ENCODE measurements around the gene HMOX1. TPM values are rescaled to one million over a fixed set of nuclear protein-coding genes. Genes with fewer than 3 reads are reported as not detected.

The HMOX1 gene
- total and polyA plus RNA-seq, 2 of the 8 experiments (the other 6 are each of a cell fraction or from before 2014, with no cell fraction given) = 25.0 to 41.6 TPM

DNA sequence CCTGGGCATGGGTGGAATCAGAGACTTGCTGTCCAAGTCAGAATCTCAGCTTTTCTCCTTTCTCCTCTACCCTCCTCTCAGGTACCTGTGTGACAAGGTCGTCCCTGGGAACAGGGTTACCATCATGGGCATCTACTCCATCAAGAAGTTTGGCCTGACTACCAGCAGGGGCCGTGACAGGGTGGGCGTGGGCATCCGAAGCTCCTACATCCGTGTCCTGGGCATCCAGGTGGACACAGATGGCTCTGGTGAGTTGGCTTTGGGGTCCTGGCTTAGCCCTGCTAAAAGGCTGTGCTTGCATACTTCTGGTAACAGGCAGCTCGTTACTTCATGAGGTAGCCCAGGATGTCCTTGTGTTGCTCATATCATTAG lies 29.8 kb downstream of the HMOX1 start:
- Histone ChIP-seq H3K23ac (ENCODE audit: insufficient read length) (no peak overlapping the region), H4K5ac (ENCODE audit: insufficient read length, low read depth, low read length) (no peak overlapping the region), H2AFZ (ENCODE audit: low read length) (no peak overlapping the region), H3K36me3 (ENCODE audit: control insufficient read depth in 2 of 4, insufficient read depth in 4 of 4, low read length in 3 of 4) (peaks cover 69 to 97% (median 92%) of the 10 kb centered on the region in 4 experiments), H3K14ac (ENCODE audit: insufficient read length) (no peak overlapping the region), H2BK12ac (ENCODE audit: low read depth, low read length) (no peak overlapping the region), H4K8ac (ENCODE audit: extremely low read depth, insufficient read depth, low read length) (no peak overlapping the region), H2BK20ac (ENCODE audit: low read length) (no peak overlapping the region), H4K20me1 (replicated peaks in 1 of 2; ENCODE audit: control insufficient read depth in 1 of 2, insufficient read depth in 2 of 2, low read length in 2 of 2) (peaks cover 12 to 28% of the 10 kb centered on the region in 2 experiments), H2BK120ac (replicated peaks; ENCODE audit: low read depth, low read length) (no peak overlapping the region), H2BK15ac (ENCODE audit: low read length) (no peak overlapping the region), H2BK5ac (ENCODE audit: low read depth, low read length) (no peak overlapping the region; the same call in 1 of the 2 replicates), H3K27ac (ENCODE audit: low read depth, low read length) (no peak overlapping the region), H3K23me2 (ENCODE audit: low read depth, low read length) (no peaks in the 10 kb centered on the region), H2AK5ac (ENCODE audit: low read depth, low read length) (no peak overlapping the region), H3K4me1 (replicated peaks in 1 of 4; ENCODE audit: control insufficient read depth in 3 of 4, insufficient read depth in 4 of 4, low read length in 3 of 4) (no peaks in the 10 kb centered on the region), H3K9me3 (ENCODE audit: insufficient read depth in 2 of 2, low read depth in 1 of 2, low read length in 1 of 2) (no peaks in the 10 kb centered on the region), H3K79me1 (ENCODE audit: low read depth, low read length) (no peaks in the 10 kb centered on the region; the same call in 1 of the 2 replicates), H3K18ac (ENCODE audit: extremely low read depth, low read length) (no peak overlapping the region), H3K4me2 (ENCODE audit: insufficient read depth in 1 of 2, low read depth in 2 of 2, low read length in 2 of 2) (no peak overlapping the region), H3K79me2 (ENCODE audit: control insufficient read depth in 1 of 2, insufficient read depth in 2 of 2, low read length in 2 of 2) (0 out of 4 replicates have a peak, but pooled peaks cover 0 to 2% of the 10 kb centered on the region in 2 experiments), H3K27me3 (replicated peaks in 1 of 4; ENCODE audit: control insufficient read depth in 3 of 4, extremely low read depth in 1 of 4, insufficient read depth in 3 of 4, low read length in 3 of 4) (no peaks in the 10 kb centered on the region), H3K4me3 (ENCODE audit: extremely low read depth in 1 of 4, insufficient read depth in 2 of 4, low read depth in 3 of 4, low read length in 4 of 4) (no peak overlapping the region), H3K9ac (replicated peaks in 1 of 4; ENCODE audit: extremely low read depth in 1 of 4, low read depth in 3 of 4, low read length in 3 of 4) (no peak overlapping the region), H4K91ac (replicated peaks; ENCODE audit: insufficient read length, low read length) (no peak overlapping the region), H3K4ac (replicated peaks; ENCODE audit: insufficient read length, low read depth, low read length) (no peak overlapping the region), H3K56ac (replicated peaks; ENCODE audit: insufficient read length, low read depth, low read length) (no peak overlapping the region)
- CTCF ChIA-PET (ENCODE audit: partially characterized antibody) = interaction anchor here (0.7 to 14.1 kb wide), 13 partner anchors 9 to 172 kb away, joined by 3 to 122 read pairs (median 4); no protein-coding TSS in a partner anchor
- 87% methylated on average over 6 of the region's 6 CpGs; no CpG with 5 or more reads in 1 of the 2 experiments for WGBS, 2 experiments (ENCODE audit: extremely low coverage in 1 of 2, insufficient coverage in 1 of 2, insufficient read length in 1 of 2, insufficient replicate concordance in 2 of 2, low coverage in 1 of 2, low lambda C conversion rate in 2 of 2, missing lambda C conversion rate in 1 of 2)
- no peak for DNase-seq (ENCODE audit: low read depth in 1 of 2, low spot score in 2 of 2)
- FAIRE-seq = no peak
- POLR2A ChIA-PET (ENCODE audit: partially characterized antibody) = interaction anchor here (0.6 to 57.4 kb wide), 8 partner anchors 4 to 411 kb away, joined by 3 to 1995 read pairs (median 4); partner anchors contain the start of genes HMOX1 and MCM5
- TF ChIP-seq GTF2F1 (IDR thresholded peaks at IDR 0.05; ENCODE audit: borderline replicate concordance, low read depth, low read length) (no peak), HDAC6 (IDR thresholded peaks at IDR 0.05; ENCODE audit: low read depth, low read length) (no peak), JUND (IDR thresholded peaks at IDR 0.05; ENCODE audit: low read length) (no peak), SIRT6 (IDR thresholded peaks at IDR 0.05; ENCODE audit: low read length) (no peak), RXRA (IDR thresholded peaks at IDR 0.05; ENCODE audit: insufficient read depth, low read depth, low read length) (no peak)
